ENCODE data around the gene TLE6.
A peak's percentile ranks its signal among the peaks of the same experiment; 100 is the strongest.

TLE6 gene

DNA sequence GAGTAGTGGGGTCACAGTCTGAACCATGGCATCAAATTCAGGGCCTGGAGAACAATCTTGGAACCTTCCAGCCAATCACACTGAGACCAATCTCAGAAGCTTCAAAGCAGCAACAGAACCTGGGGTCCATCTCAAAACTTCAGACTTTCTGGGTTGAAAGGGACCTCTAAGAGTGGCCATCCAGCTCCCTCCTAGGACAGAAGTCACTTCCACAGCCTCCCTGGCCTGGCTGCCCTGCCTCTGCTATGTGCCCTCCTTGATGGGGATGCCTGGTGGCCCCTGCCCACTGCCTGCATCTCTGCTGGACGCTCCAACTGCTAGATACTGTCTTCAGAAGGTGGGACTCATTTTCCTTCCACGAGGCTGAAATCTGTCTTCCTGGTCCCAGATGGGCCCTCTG is 49.9 kb downstream of the TLE6 start:
- no peak overlapping the region for H2BK120ac ChIP-seq (ENCODE audit: low read depth, low read length)
- no peak overlapping the region for H4K8ac ChIP-seq (ENCODE audit: low read depth, low read length)
- H2AK5ac ChIP-seq (ENCODE audit: low read depth, low read length): no peak overlapping the region
- H3K4me3 ChIP-seq (ENCODE audit: low read length in 2 of 2): no peak overlapping the region
- H3K27me3 ChIP-seq (ENCODE audit: control insufficient read depth in 3 of 3, insufficient read depth in 3 of 3, low read depth in 1 of 3, low read length in 3 of 3): peaks cover 18 to 91% (median 71%) of the 10 kb centered on the region in 3 experiments
- no peak overlapping the region for H3K4ac ChIP-seq (ENCODE audit: low read length)
- H3K36me3 ChIP-seq (replicated peaks in 1 of 2; ENCODE audit: control insufficient read depth in 2 of 2, insufficient read depth in 2 of 2, low read length in 2 of 2): no peaks in the 10 kb centered on the region
- H2BK12ac ChIP-seq (ENCODE audit: low read length): no peak overlapping the region
- H3K27ac ChIP-seq (replicated peaks; ENCODE audit: low read length): no peak overlapping the region
- no CpG with 5 or more reads among the region's 2 CpGs for WGBS, 2 donors (ENCODE audit: extremely low coverage in 2 of 2, insufficient read length in 2 of 2, insufficient replicate concordance in 1 of 2)
- H2BK5ac ChIP-seq (ENCODE audit: low read length): no peak overlapping the region
- H3K9me3 ChIP-seq (replicated peaks in 1 of 2; ENCODE audit: control insufficient read depth in 2 of 2, insufficient read depth in 1 of 2, low read depth in 1 of 2, low read length in 2 of 2): peaks cover 0 to 9% of the 10 kb centered on the region in 2 donors
- no peak overlapping the region for H3K18ac ChIP-seq (ENCODE audit: low read length)
- DNase-seq (ENCODE audit: low spot score): no peak
- no peak overlapping the region for H4K91ac ChIP-seq (ENCODE audit: low read depth, low read length, poor library complexity)
- no peak overlapping the region for H3K23ac ChIP-seq (ENCODE audit: low read depth, low read length, poor library complexity)
- H2BK15ac ChIP-seq (ENCODE audit: low read length): no peak overlapping the region
- peak overlapping the region; percentile 9 for H3K9ac ChIP-seq (ENCODE audit: low read depth, low read length, poor library complexity)
- no peaks in the 10 kb centered on the region for H3K79me1 ChIP-seq (ENCODE audit: low read depth, low read length)
- H3K14ac ChIP-seq (ENCODE audit: low read length): no peak overlapping the region
- H3K4me1 ChIP-seq (ENCODE audit: control insufficient read depth in 2 of 2, insufficient read depth in 1 of 2, low read depth in 1 of 2, low read length in 2 of 2): peaks cover 5 to 10% of the 10 kb centered on the region in 2 donors
- no peak overlapping the region for H3K4me2 ChIP-seq (ENCODE audit: insufficient read depth, low read length, poor library complexity, severe bottlenecking)
- no peak overlapping the region for H2AFZ ChIP-seq (ENCODE audit: low read length)

DNA sequence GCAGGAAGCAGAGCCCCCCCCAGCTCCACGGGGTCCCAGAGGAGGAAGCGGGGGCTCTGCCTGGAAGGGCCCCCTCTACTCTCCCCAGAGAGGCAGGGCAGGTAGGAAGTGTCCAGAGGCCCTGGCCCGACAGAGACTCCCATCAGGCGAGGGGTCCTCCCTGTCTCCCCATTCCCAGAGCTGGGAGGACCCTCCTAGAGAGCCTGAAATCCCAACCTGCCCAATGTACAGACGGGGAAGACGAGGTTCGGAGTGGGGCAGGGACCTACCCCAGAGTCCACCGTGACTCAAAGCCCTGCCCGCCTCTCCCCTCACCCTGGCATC is 50.6 kb downstream of the TLE6 start:
- no CpG with 5 or more reads among the region's 9 CpGs for WGBS, 2 donors (ENCODE audit: extremely low coverage in 2 of 2, insufficient read length in 2 of 2, insufficient replicate concordance in 1 of 2)
- no peak overlapping the region for H3K4me3 ChIP-seq (ENCODE audit: low read length in 2 of 2)
- H2AFZ ChIP-seq (ENCODE audit: low read length): no peak overlapping the region
- no peaks in the 10 kb centered on the region for H3K79me1 ChIP-seq (ENCODE audit: low read depth, low read length)
- H3K9me3 ChIP-seq (replicated peaks in 1 of 2; ENCODE audit: control insufficient read depth in 2 of 2, insufficient read depth in 1 of 2, low read depth in 1 of 2, low read length in 2 of 2): peaks cover 0 to 9% of the 10 kb centered on the region in 2 donors
- no peak overlapping the region for H3K9ac ChIP-seq (ENCODE audit: low read depth, low read length, poor library complexity)
- H3K4me2 ChIP-seq (ENCODE audit: insufficient read depth, low read length, poor library complexity, severe bottlenecking): no peak overlapping the region
- peak overlapping the region; percentile 8 for H3K23ac ChIP-seq (ENCODE audit: low read depth, low read length, poor library complexity)
- DNase-seq (ENCODE audit: low spot score): no peak
- H2BK15ac ChIP-seq (ENCODE audit: low read length): no peak overlapping the region
- H3K4ac ChIP-seq (ENCODE audit: low read length): no peak overlapping the region
- H3K4me1 ChIP-seq (ENCODE audit: control insufficient read depth in 2 of 2, insufficient read depth in 1 of 2, low read depth in 1 of 2, low read length in 2 of 2): peaks cover 5 to 10% of the 10 kb centered on the region in 2 donors
- no peak overlapping the region for H2BK120ac ChIP-seq (ENCODE audit: low read depth, low read length)
- H3K27ac ChIP-seq (replicated peaks; ENCODE audit: low read length): no peak overlapping the region
- no peak overlapping the region for H3K14ac ChIP-seq (ENCODE audit: low read length)
- no peak overlapping the region for H2BK5ac ChIP-seq (ENCODE audit: low read length)
- H3K27me3 ChIP-seq (ENCODE audit: control insufficient read depth in 3 of 3, insufficient read depth in 3 of 3, low read depth in 1 of 3, low read length in 3 of 3): peaks cover 19 to 93% (median 77%) of the 10 kb centered on the region in 3 experiments
- H3K18ac ChIP-seq (ENCODE audit: low read length): no peak overlapping the region
- H3K36me3 ChIP-seq (replicated peaks in 1 of 2; ENCODE audit: control insufficient read depth in 2 of 2, insufficient read depth in 2 of 2, low read length in 2 of 2): no peaks in the 10 kb centered on the region
- H2AK5ac ChIP-seq (ENCODE audit: low read depth, low read length): peak overlapping the region; percentile 35
- H4K8ac ChIP-seq (ENCODE audit: low read depth, low read length): no peak overlapping the region
- no peak overlapping the region for H4K91ac ChIP-seq (ENCODE audit: low read depth, low read length, poor library complexity)
- no peak overlapping the region for H2BK12ac ChIP-seq (ENCODE audit: low read length)

DNA sequence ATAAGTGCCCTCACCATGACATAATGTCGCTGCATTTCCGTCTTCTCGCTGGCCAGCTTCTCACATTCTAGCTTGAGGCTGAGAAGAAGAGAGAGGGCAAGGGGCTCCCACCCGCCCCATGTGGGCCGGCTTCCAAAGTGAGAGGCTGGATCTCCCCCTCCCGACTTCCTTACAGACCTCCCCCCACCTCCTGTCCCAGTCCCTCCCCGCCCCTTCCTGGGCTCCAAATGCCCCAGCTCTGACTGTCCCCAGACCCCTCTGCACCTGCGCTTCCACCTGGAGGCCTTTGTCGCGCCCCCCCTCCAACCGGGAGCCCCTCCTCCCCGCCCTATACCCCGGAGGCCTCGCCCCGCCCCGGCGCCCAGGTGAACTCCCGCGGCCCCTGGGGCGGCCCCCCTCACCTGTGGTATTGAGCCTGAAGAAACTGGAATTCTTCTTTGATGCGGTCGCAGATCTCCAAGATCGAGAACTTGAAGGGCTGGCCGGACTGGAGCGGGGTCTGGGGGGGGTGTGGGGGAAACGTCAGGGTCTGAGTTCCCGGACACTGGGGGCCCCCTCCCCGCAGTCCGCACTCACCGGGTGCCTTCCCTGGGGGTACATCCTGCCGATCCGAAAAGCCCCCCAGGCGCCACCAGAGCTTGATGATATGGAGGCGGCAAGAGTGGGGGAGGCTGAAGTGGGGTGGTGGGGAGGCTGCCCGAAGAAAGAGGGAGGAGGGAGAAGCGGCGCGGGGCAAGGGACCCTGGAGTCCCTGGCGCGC is 51.1 kb downstream of the TLE6 start:
- DNase-seq (ENCODE audit: low spot score): no peak
- Histone ChIP-seq H2BK15ac (ENCODE audit: low read length) (peak overlapping the region; percentile 62), H2AFZ (ENCODE audit: low read length) (peak overlapping the region; percentile 45), H3K27me3 (ENCODE audit: control insufficient read depth in 3 of 3, insufficient read depth in 3 of 3, low read depth in 1 of 3, low read length in 3 of 3) (peaks cover 19 to 90% (median 76%) of the 10 kb centered on the region in 3 experiments), H3K4me2 (ENCODE audit: insufficient read depth, low read length, poor library complexity, severe bottlenecking) (peak overlapping the region; percentile 48), H4K91ac (ENCODE audit: low read depth, low read length, poor library complexity) (no peak overlapping the region), H3K14ac (ENCODE audit: low read length) (no peak overlapping the region), H2BK120ac (ENCODE audit: low read depth, low read length) (no peak overlapping the region), H4K8ac (ENCODE audit: low read depth, low read length) (no peak overlapping the region), H2BK5ac (ENCODE audit: low read length) (no peak overlapping the region), H3K23ac (ENCODE audit: low read depth, low read length, poor library complexity) (peak overlapping the region; percentile 8), H3K79me1 (ENCODE audit: low read depth, low read length) (no peaks in the 10 kb centered on the region), H3K4me1 (ENCODE audit: control insufficient read depth in 2 of 2, insufficient read depth in 1 of 2, low read depth in 1 of 2, low read length in 2 of 2) (peaks cover 5 to 10% of the 10 kb centered on the region in 2 donors), H3K36me3 (replicated peaks in 1 of 2; ENCODE audit: control insufficient read depth in 2 of 2, insufficient read depth in 2 of 2, low read length in 2 of 2) (no peaks in the 10 kb centered on the region), H3K9me3 (replicated peaks in 1 of 2; ENCODE audit: control insufficient read depth in 2 of 2, insufficient read depth in 1 of 2, low read depth in 1 of 2, low read length in 2 of 2) (peaks cover 0 to 9% of the 10 kb centered on the region in 2 donors), H2BK12ac (ENCODE audit: low read length) (no peak overlapping the region), H3K4me3 (ENCODE audit: low read length in 2 of 2) (peak overlapping the region in 1 of 2 donors; percentile 45), H3K27ac (replicated peaks; ENCODE audit: low read length) (no peak overlapping the region), H3K4ac (ENCODE audit: low read length) (no peak overlapping the region), H3K9ac (ENCODE audit: low read depth, low read length, poor library complexity) (no peak overlapping the region), H3K18ac (ENCODE audit: low read length) (peak overlapping the region; percentile 73), H2AK5ac (ENCODE audit: low read depth, low read length) (peak overlapping the region; percentile 40)
- no CpG with 5 or more reads among the region's 40 CpGs for WGBS, 2 donors (ENCODE audit: extremely low coverage in 2 of 2, insufficient read length in 2 of 2, insufficient replicate concordance in 1 of 2)

DNA sequence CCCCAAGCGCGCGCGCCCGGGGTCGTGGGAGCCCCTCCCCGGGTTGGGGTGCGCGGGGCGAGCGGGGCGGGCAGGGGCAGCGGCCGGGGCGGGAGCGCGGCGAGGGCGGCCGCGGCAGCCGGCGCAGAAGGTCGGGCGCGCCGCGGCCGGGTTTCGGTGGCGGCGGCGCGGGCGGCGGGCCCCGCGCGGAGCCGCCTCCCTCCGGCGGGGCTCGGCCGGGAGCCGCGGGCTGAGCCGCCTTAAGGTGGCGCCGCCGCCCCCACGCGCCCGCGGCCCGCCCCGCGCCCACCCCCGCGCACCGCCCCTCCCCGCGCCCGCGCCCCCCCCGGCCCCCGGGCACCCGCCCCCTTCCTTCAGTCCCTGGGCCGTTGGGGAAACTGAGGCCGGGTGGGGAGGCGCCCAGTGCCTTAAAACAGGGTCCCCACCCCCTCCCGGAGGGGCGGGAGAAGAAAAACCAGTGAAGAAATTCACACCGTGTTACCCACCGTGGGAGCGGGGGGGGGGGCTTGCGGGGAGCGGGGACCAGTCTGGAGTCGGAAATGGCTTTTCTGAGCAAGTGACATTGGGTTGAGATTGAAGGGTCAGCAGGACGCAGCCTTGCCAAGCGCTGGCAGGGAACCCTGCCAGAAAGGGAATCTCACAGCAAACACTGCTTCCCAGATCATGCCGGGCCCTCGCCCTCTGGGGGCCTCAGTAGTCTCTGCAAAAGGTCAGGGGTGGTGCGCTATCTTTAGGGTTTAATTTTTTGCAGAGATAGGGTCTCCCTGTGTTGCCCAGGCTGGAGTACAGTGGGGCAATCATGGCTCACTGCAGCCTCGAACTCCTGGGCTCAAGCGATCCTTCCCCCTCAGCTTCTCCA is 51.9 kb downstream of the TLE6 start, which contains the start of gene TLE2:
Gene TLE2, minus strand, starts transcription at position 216 of the 859 bp plus-strand sequence. CDS start 376 bp downstream, outside the sequence.
- H3K27me3 ChIP-seq (ENCODE audit: control insufficient read depth in 3 of 3, insufficient read depth in 3 of 3, low read depth in 1 of 3, low read length in 3 of 3): peaks cover 19 to 91% (median 80%) of the 10 kb centered on the region in 3 experiments

More for the DNA sequence above, 51.9 kb downstream of the TLE6 start, which contains the start of gene TLE2:
- Histone ChIP-seq H3K14ac (ENCODE audit: low read length) (no peak within 1 kb of the TSS), H3K36me3 (replicated peaks in 1 of 2; ENCODE audit: control insufficient read depth in 2 of 2, insufficient read depth in 2 of 2, low read length in 2 of 2) (no peaks in the 10 kb centered on the region), H3K79me1 (ENCODE audit: low read depth, low read length) (no peaks in the 10 kb centered on the region), H3K4me2 (ENCODE audit: insufficient read depth, low read length, poor library complexity, severe bottlenecking) (peak within 1 kb of the TSS; percentile 48), H2BK120ac (ENCODE audit: low read depth, low read length) (no peak within 1 kb of the TSS), H3K4me1 (ENCODE audit: control insufficient read depth in 2 of 2, insufficient read depth in 1 of 2, low read depth in 1 of 2, low read length in 2 of 2) (peaks cover 8 to 10% of the 10 kb centered on the region in 2 donors), H3K9ac (ENCODE audit: low read depth, low read length, poor library complexity) (no peak within 1 kb of the TSS), H2AFZ (ENCODE audit: low read length) (peak within 1 kb of the TSS; percentile 45), H2BK12ac (ENCODE audit: low read length) (no peak within 1 kb of the TSS), H2AK5ac (ENCODE audit: low read depth, low read length) (peak within 1 kb of the TSS; percentile 40), H3K27ac (replicated peaks; ENCODE audit: low read length) (no peak within 1 kb of the TSS), H3K4me3 (ENCODE audit: low read length in 2 of 2) (peak within 1 kb of the TSS in 1 of 2 donors; percentile 45), H3K23ac (ENCODE audit: low read depth, low read length, poor library complexity) (peak within 1 kb of the TSS; percentile 8), H2BK15ac (ENCODE audit: low read length) (peak within 1 kb of the TSS; percentile 62), H4K91ac (ENCODE audit: low read depth, low read length, poor library complexity) (no peak within 1 kb of the TSS), H4K8ac (ENCODE audit: low read depth, low read length) (no peak within 1 kb of the TSS), H3K9me3 (replicated peaks in 1 of 2; ENCODE audit: control insufficient read depth in 2 of 2, insufficient read depth in 1 of 2, low read depth in 1 of 2, low read length in 2 of 2) (peaks cover 0 to 9% of the 10 kb centered on the region in 2 donors), H3K4ac (ENCODE audit: low read length) (no peak within 1 kb of the TSS), H2BK5ac (ENCODE audit: low read length) (no peak within 1 kb of the TSS), H3K18ac (ENCODE audit: low read length) (peak within 1 kb of the TSS; percentile 73)
- WGBS, 2 donors (ENCODE audit: extremely low coverage in 2 of 2, insufficient read length in 2 of 2, insufficient replicate concordance in 1 of 2): no CpG with 5 or more reads among the region's 85 CpGs
- DNase-seq (ENCODE audit: low spot score): no peak

All from neuronal stem cell (in vitro differentiated cells).